ENCODE results near the gene FIBCD1. TPM values are rescaled to one million over a fixed set of nuclear protein-coding genes. Genes with fewer than 3 reads are reported as not detected.

The FIBCD1 gene
- polyA plus RNA-seq, 4 donors = 0.35 to 1.5 TPM; not detected in 2

DNA sequence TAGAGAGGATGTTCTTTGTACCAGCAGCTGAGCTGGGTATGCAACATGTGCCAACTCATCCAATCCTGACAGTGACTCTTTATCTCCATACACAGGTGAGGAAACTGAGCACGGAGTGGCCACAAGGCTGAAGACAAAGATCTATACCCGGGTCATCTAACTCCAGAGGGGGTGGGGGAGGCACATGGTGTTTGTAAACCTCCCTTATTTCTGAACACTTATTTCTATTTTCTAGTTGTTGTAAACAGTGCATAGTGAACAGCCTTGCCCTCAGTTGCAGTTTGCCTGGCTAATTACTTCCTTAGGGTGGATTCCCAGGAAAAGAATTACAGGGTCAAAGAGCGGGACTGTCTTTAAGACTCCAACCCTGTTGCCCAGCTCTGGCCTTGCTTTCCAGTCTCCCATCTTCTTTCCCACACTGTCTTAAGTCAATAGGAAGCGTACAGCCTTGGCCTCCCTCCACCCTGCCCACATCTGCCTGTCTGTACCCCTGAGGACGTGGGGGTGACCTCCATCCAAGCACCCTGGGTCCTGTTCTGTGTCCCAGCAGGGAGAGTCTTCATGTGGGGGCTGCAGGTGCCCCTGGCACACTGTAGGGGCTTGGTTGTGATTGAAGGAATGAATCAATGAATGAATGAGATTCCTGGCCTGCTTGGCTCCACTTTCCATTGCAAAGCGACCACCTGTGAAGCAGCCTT, 13.2 kb upstream of the FIBCD1 start:
- no peak overlapping the region for H3K4me3 ChIP-seq (ENCODE audit: low read depth in 1 of 3, low read length in 3 of 3)
- H3K9me3 ChIP-seq (ENCODE audit: control insufficient read depth in 2 of 2, insufficient read depth in 1 of 2, low read depth in 1 of 2, low read length in 1 of 2) = peaks cover 0 to 11% of the 10 kb centered on the region in 2 donors
- H3K4me1 ChIP-seq (ENCODE audit: control insufficient read depth in 3 of 3, insufficient read depth in 2 of 3, low read depth in 1 of 3, low read length in 2 of 3) = no peaks in the 10 kb centered on the region
- WGBS, 3 donors = 44 to 66% (median 52%) methylated on average over 6 of the region's 6 CpGs
- no peaks in the 10 kb centered on the region for H3K36me3 ChIP-seq (ENCODE audit: control insufficient read depth in 3 of 3, insufficient read depth in 2 of 3, low read depth in 1 of 3, low read length in 3 of 3)
- H3K27me3 ChIP-seq (ENCODE audit: control insufficient read depth in 3 of 3, insufficient read depth in 3 of 3, low read length in 3 of 3) = peaks cover 0 to 20% (median 12%) of the 10 kb centered on the region in 3 donors
- no peak overlapping the region for H3K27ac ChIP-seq (ENCODE audit: low read depth in 1 of 3, low read length in 2 of 3)
- DNase-seq = peak in 1 of 2 donors; percentile 40
- no peak for FAIRE-seq

DNA sequence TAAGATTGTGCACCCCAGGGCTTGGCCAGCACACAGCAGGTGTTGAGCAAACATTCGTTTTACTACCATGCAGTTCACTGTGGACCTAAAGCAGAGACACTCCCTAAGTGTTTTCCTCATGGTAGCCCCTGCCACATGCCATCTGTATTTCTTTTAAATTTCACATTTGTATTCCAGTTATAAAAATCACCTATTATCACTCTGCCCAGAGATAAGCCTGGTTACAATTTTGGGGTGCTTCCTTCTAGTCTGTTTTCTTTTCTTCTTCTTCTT, 10.9 kb upstream of the FIBCD1 start:
- FAIRE-seq (no peak), DNase-seq (no peak)
- Histone ChIP-seq H3K4me3 (ENCODE audit: low read depth in 1 of 3, low read length in 3 of 3) (no peak overlapping the region), H3K9me3 (ENCODE audit: control insufficient read depth in 2 of 2, insufficient read depth in 1 of 2, low read depth in 1 of 2, low read length in 1 of 2) (peaks cover 0 to 11% of the 10 kb centered on the region in 2 donors), H3K4me1 (ENCODE audit: control insufficient read depth in 3 of 3, insufficient read depth in 2 of 3, low read depth in 1 of 3, low read length in 2 of 3) (peaks cover 0 to 2% (median 0%) of the 10 kb centered on the region in 3 donors), H3K27ac (ENCODE audit: low read depth in 1 of 3, low read length in 2 of 3) (no peak overlapping the region), H3K27me3 (ENCODE audit: control insufficient read depth in 3 of 3, insufficient read depth in 3 of 3, low read length in 3 of 3) (peaks cover 0 to 25% (median 12%) of the 10 kb centered on the region in 3 donors), H3K36me3 (ENCODE audit: control insufficient read depth in 3 of 3, insufficient read depth in 2 of 3, low read depth in 1 of 3, low read length in 3 of 3) (no peaks in the 10 kb centered on the region)
- 21 to 56% (median 38%) methylated on average over 1 of the region's 1 CpG for WGBS, 3 donors

DNA sequence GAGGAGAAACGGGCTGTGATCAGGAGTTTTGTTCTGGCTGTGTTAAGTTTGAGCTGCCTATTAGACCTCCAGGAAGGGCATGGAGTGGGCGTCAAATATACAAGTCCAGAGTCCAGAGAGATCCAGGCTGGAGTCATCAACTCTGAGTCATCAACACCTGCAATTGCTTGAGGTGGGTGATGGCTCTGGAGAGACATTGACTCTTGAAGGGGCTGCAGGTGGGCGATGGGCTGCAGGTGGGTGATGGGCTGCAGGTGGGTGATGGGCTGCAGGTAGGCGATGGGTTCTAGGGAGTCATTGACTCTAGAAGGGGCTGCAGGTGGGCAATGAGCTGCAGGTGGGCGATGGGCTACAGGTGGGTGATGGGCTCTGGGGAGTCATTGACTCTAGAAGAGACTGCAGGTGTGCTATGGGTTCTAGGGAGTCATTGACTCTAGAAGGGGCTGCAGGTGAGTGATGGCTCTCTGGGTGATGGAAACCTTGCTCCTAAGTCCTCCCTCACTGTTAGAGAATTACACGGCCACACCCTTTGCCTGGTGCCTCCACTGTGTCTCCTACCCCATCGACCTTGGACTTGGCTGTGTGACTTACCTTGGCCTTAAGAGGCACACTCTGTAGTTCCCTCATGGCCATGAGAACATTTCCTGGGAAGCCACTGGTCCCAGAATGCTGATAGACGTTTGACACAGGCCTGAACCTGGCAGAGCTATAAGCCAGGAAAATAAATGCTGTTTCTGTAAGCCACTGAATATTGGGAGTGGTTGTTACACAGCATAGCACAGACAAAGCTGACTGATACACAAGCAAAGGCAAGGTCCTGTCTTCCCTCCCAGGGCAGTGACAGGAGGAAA, 10.4 kb upstream of the FIBCD1 start:
- no peak overlapping the region for H3K4me3 ChIP-seq (ENCODE audit: low read depth in 1 of 3, low read length in 3 of 3)
- peaks cover 0 to 25% (median 12%) of the 10 kb centered on the region in 3 donors for H3K27me3 ChIP-seq (ENCODE audit: control insufficient read depth in 3 of 3, insufficient read depth in 3 of 3, low read length in 3 of 3)
- FAIRE-seq (no peak), DNase-seq (peak in 1 of 2 donors; percentile 58)
- WGBS, 3 donors = 50 to 75% (median 62%) methylated on average over 8 of the region's 8 CpGs
- no peaks in the 10 kb centered on the region for H3K36me3 ChIP-seq (ENCODE audit: control insufficient read depth in 3 of 3, insufficient read depth in 2 of 3, low read depth in 1 of 3, low read length in 3 of 3)
- H3K27ac ChIP-seq (ENCODE audit: low read depth in 1 of 3, low read length in 2 of 3) = no peak overlapping the region
- peaks cover 0 to 2% (median 0%) of the 10 kb centered on the region in 3 donors for H3K4me1 ChIP-seq (ENCODE audit: control insufficient read depth in 3 of 3, insufficient read depth in 2 of 3, low read depth in 1 of 3, low read length in 2 of 3)
- peaks cover 0 to 11% of the 10 kb centered on the region in 2 donors for H3K9me3 ChIP-seq (ENCODE audit: control insufficient read depth in 2 of 2, insufficient read depth in 1 of 2, low read depth in 1 of 2, low read length in 1 of 2)

DNA sequence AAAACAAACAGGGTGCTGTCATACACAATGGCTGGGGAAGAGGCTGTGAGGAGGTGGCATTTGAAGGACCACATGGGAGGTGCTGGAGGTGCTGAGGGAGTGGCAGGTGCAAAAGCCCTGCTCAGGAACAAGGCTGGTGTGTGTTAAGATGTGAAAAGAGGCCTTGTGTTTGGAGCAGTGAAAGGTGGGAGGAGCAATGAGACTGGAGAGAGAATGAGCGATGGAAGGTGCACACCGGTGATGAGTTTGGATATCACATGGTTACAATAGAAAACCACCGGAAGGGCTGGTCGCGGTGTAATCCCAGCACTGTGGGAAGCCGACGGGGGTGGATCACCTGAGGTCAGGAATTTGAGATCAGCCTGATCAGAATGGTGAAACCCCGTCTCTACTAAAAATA, 9.2 kb upstream of the FIBCD1 start:
- no peak for DNase-seq
- H3K9me3 ChIP-seq (ENCODE audit: control insufficient read depth in 2 of 2, insufficient read depth in 1 of 2, low read depth in 1 of 2, low read length in 1 of 2) = peaks cover 0 to 11% of the 10 kb centered on the region in 2 donors
- no peaks in the 10 kb centered on the region for H3K36me3 ChIP-seq (ENCODE audit: control insufficient read depth in 3 of 3, insufficient read depth in 2 of 3, low read depth in 1 of 3, low read length in 3 of 3)
- 61 to 64% (median 61%) methylated on average over 8 of the region's 8 CpGs for WGBS, 3 donors
- no peak overlapping the region for H3K27ac ChIP-seq (ENCODE audit: low read depth in 1 of 3, low read length in 2 of 3)
- H3K27me3 ChIP-seq (ENCODE audit: control insufficient read depth in 3 of 3, insufficient read depth in 3 of 3, low read length in 3 of 3) = peaks cover 0 to 29% (median 8%) of the 10 kb centered on the region in 3 donors
- no peak overlapping the region for H3K4me3 ChIP-seq (ENCODE audit: low read depth in 1 of 3, low read length in 3 of 3)
- FAIRE-seq = no peak
- H3K4me1 ChIP-seq (ENCODE audit: control insufficient read depth in 3 of 3, insufficient read depth in 2 of 3, low read depth in 1 of 3, low read length in 2 of 3) = peaks cover 0 to 2% (median 0%) of the 10 kb centered on the region in 3 donors

DNA sequence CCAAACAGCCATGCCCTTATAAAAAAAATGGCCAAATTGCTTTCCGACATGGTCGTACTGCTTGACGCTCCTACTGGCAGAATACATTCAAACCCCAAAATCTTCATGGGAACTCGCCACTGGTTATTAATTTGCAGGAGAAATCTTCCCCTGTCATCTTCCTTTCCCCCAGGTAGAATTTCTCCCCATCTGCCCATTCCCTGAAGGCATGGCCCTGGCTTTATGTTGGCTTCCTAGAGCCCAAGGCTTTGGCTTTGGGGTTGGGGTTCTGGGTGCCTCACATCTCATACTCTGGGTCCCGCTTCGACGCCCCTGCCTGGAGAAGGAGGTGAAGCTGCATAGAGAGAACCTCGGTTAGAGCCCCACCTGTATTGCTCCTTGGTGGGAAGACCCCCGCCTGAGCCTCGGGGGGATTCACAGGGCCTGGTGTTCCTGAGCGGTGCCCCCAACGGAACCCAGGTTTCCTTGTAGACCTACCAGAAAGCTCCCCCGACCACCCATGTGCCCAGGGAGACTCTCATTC, 8.6 kb upstream of the FIBCD1 start:
- Histone ChIP-seq H3K4me3 (ENCODE audit: low read depth in 1 of 3, low read length in 3 of 3) (no peak overlapping the region), H3K36me3 (ENCODE audit: control insufficient read depth in 3 of 3, insufficient read depth in 2 of 3, low read depth in 1 of 3, low read length in 3 of 3) (no peaks in the 10 kb centered on the region), H3K27ac (ENCODE audit: low read depth in 1 of 3, low read length in 2 of 3) (no peak overlapping the region), H3K4me1 (ENCODE audit: control insufficient read depth in 3 of 3, insufficient read depth in 2 of 3, low read depth in 1 of 3, low read length in 2 of 3) (peaks cover 0 to 2% (median 0%) of the 10 kb centered on the region in 3 donors), H3K9me3 (ENCODE audit: control insufficient read depth in 2 of 2, insufficient read depth in 1 of 2, low read depth in 1 of 2, low read length in 1 of 2) (peaks cover 0 to 11% of the 10 kb centered on the region in 2 donors), H3K27me3 (ENCODE audit: control insufficient read depth in 3 of 3, insufficient read depth in 3 of 3, low read length in 3 of 3) (peaks cover 0 to 29% (median 8%) of the 10 kb centered on the region in 3 donors)
- DNase-seq (no peak), FAIRE-seq (no peak)
- WGBS, 3 donors = 57 to 75% (median 62%) methylated on average over 12 to 13 of the region's 13 CpGs

DNA sequence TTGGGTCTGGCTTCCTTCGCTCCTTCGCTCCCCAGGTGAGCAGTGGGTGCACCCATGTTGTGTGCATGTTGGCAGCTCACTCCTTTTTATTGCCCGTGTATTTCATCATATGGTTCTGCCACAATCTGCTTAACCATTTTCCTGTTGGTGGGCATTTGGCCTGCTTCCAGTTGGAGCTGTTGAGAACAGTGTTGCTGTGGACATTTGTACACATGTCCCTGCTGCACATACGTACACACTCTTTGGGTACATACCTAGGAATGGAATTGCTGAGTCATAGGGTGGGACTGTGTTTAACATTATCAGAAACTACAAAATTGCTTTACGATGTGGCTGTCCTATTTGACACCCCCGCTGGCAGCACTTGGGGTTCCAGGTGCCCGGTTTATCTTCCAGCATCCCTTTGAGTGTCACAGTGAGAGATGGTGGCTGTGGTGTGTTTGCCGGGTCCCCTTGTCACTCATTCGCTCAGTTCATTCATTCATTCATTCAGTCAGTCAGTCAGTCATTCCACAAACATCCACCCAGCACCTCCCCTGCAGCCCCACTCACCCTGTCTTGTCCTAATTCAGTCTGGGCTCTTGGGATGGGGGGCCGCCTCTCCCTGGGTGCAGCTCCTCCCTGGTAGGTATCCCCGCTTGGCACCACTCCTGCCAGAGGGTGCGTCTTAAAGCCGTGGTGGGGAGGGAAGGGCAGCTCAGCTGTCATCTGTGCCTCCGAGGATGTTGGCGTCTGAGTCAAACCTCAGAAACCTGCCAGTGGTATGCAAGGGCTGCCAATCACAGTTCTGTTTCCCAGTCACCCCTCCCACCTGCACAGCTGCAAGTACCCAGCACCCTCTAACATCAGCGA, 7.9 kb upstream of the FIBCD1 start:
- WGBS, 3 donors = 13 to 50% (median 23%) methylated on average over 16 of the region's 16 CpGs
- no peak overlapping the region for H3K27ac ChIP-seq (ENCODE audit: low read depth in 1 of 3, low read length in 2 of 3)
- peaks cover 0 to 2% (median 0%) of the 10 kb centered on the region in 3 donors for H3K4me1 ChIP-seq (ENCODE audit: control insufficient read depth in 3 of 3, insufficient read depth in 2 of 3, low read depth in 1 of 3, low read length in 2 of 3)
- H3K9me3 ChIP-seq (ENCODE audit: control insufficient read depth in 2 of 2, insufficient read depth in 1 of 2, low read depth in 1 of 2, low read length in 1 of 2) = peaks cover 0 to 11% of the 10 kb centered on the region in 2 donors
- H3K4me3 ChIP-seq (ENCODE audit: low read depth in 1 of 3, low read length in 3 of 3) = no peak overlapping the region
- H3K36me3 ChIP-seq (ENCODE audit: control insufficient read depth in 3 of 3, insufficient read depth in 2 of 3, low read depth in 1 of 3, low read length in 3 of 3) = no peaks in the 10 kb centered on the region
- H3K27me3 ChIP-seq (ENCODE audit: control insufficient read depth in 3 of 3, insufficient read depth in 3 of 3, low read length in 3 of 3) = peaks cover 0 to 27% (median 8%) of the 10 kb centered on the region in 3 donors
- DNase-seq = peak; percentile 45 to 78
- FAIRE-seq = no peak

DNA sequence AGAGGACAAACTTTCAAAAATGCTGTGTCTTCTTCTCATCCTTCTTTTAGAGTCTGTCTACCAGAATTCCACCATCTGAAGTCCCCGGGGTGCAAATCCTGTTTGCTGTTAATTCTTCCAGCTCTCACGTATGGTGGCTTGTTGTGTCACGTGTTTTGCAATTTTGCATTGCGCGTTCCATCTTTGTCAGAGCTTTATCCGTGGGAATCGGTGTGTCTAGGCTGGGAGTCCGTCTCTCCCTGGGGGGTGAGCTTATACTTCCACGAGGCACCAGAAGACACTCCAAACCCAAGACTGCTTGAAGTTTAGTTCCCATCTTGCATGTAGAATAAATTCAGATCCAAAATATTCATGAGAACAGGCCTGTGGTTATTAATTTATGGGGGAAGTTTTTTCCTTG, 6.1 kb upstream of the FIBCD1 start:
- FAIRE-seq = no peak
- no peak overlapping the region for H3K4me3 ChIP-seq (ENCODE audit: low read depth in 1 of 3, low read length in 3 of 3)
- H3K27ac ChIP-seq (ENCODE audit: low read depth in 1 of 3, low read length in 2 of 3) = no peak overlapping the region
- peaks cover 0 to 2% (median 0%) of the 10 kb centered on the region in 3 donors for H3K4me1 ChIP-seq (ENCODE audit: control insufficient read depth in 3 of 3, insufficient read depth in 2 of 3, low read depth in 1 of 3, low read length in 2 of 3)
- 91 to 95% (median 95%) methylated on average over 9 of the region's 9 CpGs for WGBS, 3 donors
- peaks cover 0 to 7% of the 10 kb centered on the region in 2 donors for H3K9me3 ChIP-seq (ENCODE audit: control insufficient read depth in 2 of 2, insufficient read depth in 1 of 2, low read depth in 1 of 2, low read length in 1 of 2)
- DNase-seq = no peak
- peaks cover 3 to 40% (median 14%) of the 10 kb centered on the region in 3 donors for H3K27me3 ChIP-seq (ENCODE audit: control insufficient read depth in 3 of 3, insufficient read depth in 3 of 3, low read length in 3 of 3)
- H3K36me3 ChIP-seq (ENCODE audit: control insufficient read depth in 3 of 3, insufficient read depth in 2 of 3, low read depth in 1 of 3, low read length in 3 of 3) = no peaks in the 10 kb centered on the region

Measured in small intestine (tissue), 7 donors.